Thoracic aorta (tissue), 2 donors: Measurements from ENCODE around the gene CSTA. TPM values are rescaled to one million over a fixed set of nuclear protein-coding genes. Genes with fewer than 3 reads are reported as not detected.

ENCODE experiments used
- ATAC-seq: fragments of 150-250 bp; one replicate; pipeline ENCODE4 v1.8.0; 2017; ENCODE audit warnings: low read depth; ENCODE audit not compliant: insufficient number of reproducible peaks, low FRiP score
- DNase-seq: peaks from one replicate; pipeline ENCODE4 v3.0.0-alpha.2; 2020; ENCODE audit warnings: low spot score
- H3K27ac ChIP-seq, 2 donors: fragments of 200-600 bp; sonication (generic); 1 replicate in 1 of 2; 2 replicates in 1 of 2; pipeline ENCODE4 v1.5.1; 2016; ENCODE audit warnings: mild to moderate bottlenecking in 2 of 2, moderate library complexity in 2 of 2
- H3K27me3 ChIP-seq: fragments of 200-600 bp; sonication (generic); replicated peaks from 2 replicates; pipeline ENCODE4 v1.6.0; 2016; ENCODE audit warnings: mild to moderate bottlenecking; ENCODE audit not compliant: insufficient read depth
- H3K36me3 ChIP-seq: fragments of 200-600 bp; sonication (generic); one replicate; pipeline ENCODE4 v1.5.1; 2016
- H3K4me1 ChIP-seq, 2 donors: fragments of 200-600 bp; sonication (generic); 1 replicate in 1 of 2; 2 replicates in 1 of 2; pipeline versions ENCODE4 v1.5.1 to v1.6.0; 2016; ENCODE audit warnings: low read depth in 2 of 2, mild to moderate bottlenecking in 1 of 2; ENCODE audit not compliant: control insufficient read depth in 1 of 2
- H3K4me3 ChIP-seq: fragments of 200-600 bp; sonication (generic); 2 replicates; pipeline ENCODE4 v1.5.1; 2016; ENCODE audit warnings: mild to moderate bottlenecking
- H3K9me3 ChIP-seq: fragments of 200-600 bp; sonication (generic); 2 replicates; pipeline ENCODE4 v1.5.1; 2016
- total RNA-seq, 2 donors: library from RNA; depleted of rRNA; stranded (reverse); fragments of >200 nt; gene quantifications; one replicate each; pipeline versions ENCODE4 v1.1.0 to v1.2.3, GENCODE V29; 2016
- TF ChIP-seq, protein P1 (sequence below): fragments of 200-600 bp; sonication (generic); IDR thresholded peaks from one replicate; pipeline ENCODE4 v1.5.1; 2019; ENCODE audit warnings: antibody characterized with exemption

CSTA gene
- total RNA-seq, 2 donors from 2014 or later = 12.3 TPM; not detected in 1

DNA sequence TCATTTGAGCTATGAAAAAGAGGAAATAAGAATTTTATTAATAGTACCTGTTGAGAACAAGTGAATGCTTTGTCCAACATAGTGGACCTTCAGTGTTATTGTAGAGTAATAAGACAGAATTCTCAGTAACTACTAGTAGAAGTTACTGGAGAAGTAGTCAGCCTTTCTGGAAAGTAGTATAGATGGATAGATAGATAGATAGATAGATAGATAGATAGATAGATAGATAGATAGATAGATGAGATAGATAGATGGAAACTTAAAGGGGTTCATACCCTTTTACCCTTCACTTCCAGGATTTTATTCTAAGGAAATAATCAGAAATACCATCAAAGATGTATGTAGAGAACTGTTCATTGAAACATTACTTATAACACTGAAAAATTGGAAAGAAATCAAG, 64.1 kb downstream of the CSTA start:
- TF ChIP-seq, protein P1, sequence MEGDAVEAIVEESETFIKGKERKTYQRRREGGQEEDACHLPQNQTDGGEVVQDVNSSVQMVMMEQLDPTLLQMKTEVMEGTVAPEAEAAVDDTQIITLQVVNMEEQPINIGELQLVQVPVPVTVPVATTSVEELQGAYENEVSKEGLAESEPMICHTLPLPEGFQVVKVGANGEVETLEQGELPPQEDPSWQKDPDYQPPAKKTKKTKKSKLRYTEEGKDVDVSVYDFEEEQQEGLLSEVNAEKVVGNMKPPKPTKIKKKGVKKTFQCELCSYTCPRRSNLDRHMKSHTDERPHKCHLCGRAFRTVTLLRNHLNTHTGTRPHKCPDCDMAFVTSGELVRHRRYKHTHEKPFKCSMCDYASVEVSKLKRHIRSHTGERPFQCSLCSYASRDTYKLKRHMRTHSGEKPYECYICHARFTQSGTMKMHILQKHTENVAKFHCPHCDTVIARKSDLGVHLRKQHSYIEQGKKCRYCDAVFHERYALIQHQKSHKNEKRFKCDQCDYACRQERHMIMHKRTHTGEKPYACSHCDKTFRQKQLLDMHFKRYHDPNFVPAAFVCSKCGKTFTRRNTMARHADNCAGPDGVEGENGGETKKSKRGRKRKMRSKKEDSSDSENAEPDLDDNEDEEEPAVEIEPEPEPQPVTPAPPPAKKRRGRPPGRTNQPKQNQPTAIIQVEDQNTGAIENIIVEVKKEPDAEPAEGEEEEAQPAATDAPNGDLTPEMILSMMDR = no peak
- no peaks in the 10 kb centered on the region for H3K36me3 ChIP-seq
- no peak for DNase-seq
- H3K27ac ChIP-seq = no peak overlapping the region
- no peaks in the 10 kb centered on the region for H3K9me3 ChIP-seq
- H3K27me3 ChIP-seq = no peaks in the 10 kb centered on the region
- peaks cover 4 to 19% of the 10 kb centered on the region in 2 donors for H3K4me1 ChIP-seq
- no peak for ATAC-seq
- H3K4me3 ChIP-seq = no peak overlapping the region

DNA sequence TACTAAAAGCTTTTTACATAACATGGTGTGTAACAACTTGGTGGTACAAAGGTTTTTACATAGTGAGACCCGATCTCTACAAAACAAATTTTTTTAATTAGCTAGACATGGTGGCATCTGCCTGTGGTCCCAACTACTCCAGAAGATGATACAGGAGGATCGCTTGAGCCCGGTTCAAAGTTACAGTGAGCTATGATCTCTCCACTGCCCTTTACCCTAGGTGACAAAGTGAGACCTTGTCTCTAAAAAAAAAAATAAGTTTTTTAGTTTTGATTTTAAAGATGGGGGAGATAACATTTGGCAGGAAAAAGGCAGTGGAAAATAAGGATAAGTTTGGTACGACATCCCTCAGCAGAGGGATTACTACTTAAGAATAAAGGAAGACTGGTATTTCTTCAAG, 64.8 kb downstream of the CSTA start:
- Histone ChIP-seq H3K36me3 (no peaks in the 10 kb centered on the region), H3K27ac (no peak overlapping the region), H3K4me1 (peaks cover under 1 to 14% of the 10 kb centered on the region in 2 donors), H3K9me3 (no peaks in the 10 kb centered on the region), H3K4me3 (no peak overlapping the region), H3K27me3 (no peaks in the 10 kb centered on the region)
- ATAC-seq = no peak
- no peak for DNase-seq
- TF ChIP-seq, protein P1 = no peak

DNA sequence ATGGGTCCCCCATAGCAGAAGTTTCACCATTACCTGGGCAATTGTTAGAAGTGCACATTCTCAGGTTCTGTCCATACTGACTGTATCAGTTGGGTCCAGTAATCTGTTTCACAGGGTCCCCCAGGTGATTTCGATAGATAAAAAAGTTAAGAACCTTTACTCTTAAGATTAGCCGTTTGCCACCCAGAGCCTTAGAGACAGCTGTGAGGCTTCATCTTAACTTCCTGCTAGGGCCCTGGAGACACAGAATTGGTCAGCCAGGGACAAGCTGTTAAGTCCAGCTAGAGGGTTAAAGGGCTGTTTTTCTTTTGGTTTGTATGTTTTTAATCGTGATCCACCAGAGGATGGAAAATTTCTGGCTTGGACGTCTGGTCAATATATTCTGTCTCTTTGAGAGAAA, 65.6 kb downstream of the CSTA start:
- TF ChIP-seq, protein P1 = no peak
- no peak overlapping the region for H3K27ac ChIP-seq
- no peak for ATAC-seq

More for the DNA sequence above, 65.6 kb downstream of the CSTA start:
- Histone ChIP-seq H3K27me3 (no peaks in the 10 kb centered on the region), H3K4me3 (no peak overlapping the region), H3K9me3 (no peaks in the 10 kb centered on the region), H3K4me1 (peaks cover 0 to 6% of the 10 kb centered on the region in 2 donors), H3K36me3 (no peaks in the 10 kb centered on the region)
- DNase-seq = no peak

Other genes starting within 250 kb of the CSTA start
- gene CASR, start 141.6 kb upstream of the CSTA start, total RNA-seq = not detected
- 10 to 100 TPM; 10.7 to 13.4 TPM for gene MIX23, start 58.0 kb downstream of the CSTA start, total RNA-seq
- 1 to 10 TPM; 7.1 to 8.0 TPM for gene FAM162A, start 58.9 kb downstream of the CSTA start, total RNA-seq
- 1 to 10 TPM; 3.8 to 6.2 TPM for gene WDR5B, start 90.8 kb downstream of the CSTA start, total RNA-seq
- gene KPNA1, start 189.7 kb downstream of the CSTA start, total RNA-seq = 10 to 100 TPM; 30.7 to 59.2 TPM
- gene PARP9, start 239.1 kb downstream of the CSTA start, total RNA-seq = 10 to 100 TPM; 31.8 to 38.0 TPM
- 10 to 100 TPM; 16.2 to 31.5 TPM for gene DTX3L, start 239.1 kb downstream of the CSTA start, total RNA-seq